ENCODE results near the gene GREB1L. TPM values are rescaled to one million over a fixed set of nuclear protein-coding genes. Genes with fewer than 3 reads are reported as not detected.
"Not testable (repeated sequence)": the region's sequence is repeated elsewhere in the genome, so short reads cannot be mapped to it uniquely, and the experiment has no call there.

The GREB1L gene
- total RNA-seq, 2 experiments from 2014 or later = not detected

DNA sequence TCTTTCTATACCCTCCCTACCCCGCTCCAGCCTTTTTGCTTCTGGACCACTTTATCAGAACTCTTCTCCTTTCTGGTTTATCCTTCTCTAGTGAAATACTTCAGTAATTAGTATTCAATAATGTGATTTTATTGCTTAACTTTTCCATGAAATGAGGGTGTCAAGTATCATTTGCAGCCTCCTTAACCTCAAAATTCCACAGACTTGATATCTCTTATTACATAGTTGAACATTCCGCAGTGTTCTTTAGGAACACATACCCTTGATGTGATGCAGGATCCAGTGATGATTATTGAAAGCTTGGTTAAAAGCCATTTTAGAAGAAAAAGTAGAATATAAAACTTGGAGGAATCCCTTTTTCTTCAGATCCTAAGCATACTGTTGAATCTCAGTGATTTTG is 94.8 kb downstream of the GREB1L start:
- H3K36me3 Mint-ChIP-seq (ENCODE audit: low read depth) = no peaks in the 10 kb centered on the region
- no peaks in the 10 kb centered on the region for H3K9me3 Mint-ChIP-seq (ENCODE audit: low read depth)
- no peak for DNase-seq
- POLR2A ChIA-PET = no interaction called here
- H3K4me3 Mint-ChIP-seq = no peak overlapping the region
- H3K27me3 Mint-ChIP-seq = peaks cover 3% of the 10 kb centered on the region
- ATAC-seq = no peak
- intact Hi-C loops (cut with DNase I, micrococcal nuclease) = loop anchor here in 1 of 2 experiments (10.0 kb wide), 1 partner anchor 108 kb away; no protein-coding TSS in a partner anchor
- no peaks in the 10 kb centered on the region for H3K4me1 Mint-ChIP-seq
- no peak overlapping the region for H3K27ac Mint-ChIP-seq
- CTCF ChIA-PET = no interaction called here

DNA sequence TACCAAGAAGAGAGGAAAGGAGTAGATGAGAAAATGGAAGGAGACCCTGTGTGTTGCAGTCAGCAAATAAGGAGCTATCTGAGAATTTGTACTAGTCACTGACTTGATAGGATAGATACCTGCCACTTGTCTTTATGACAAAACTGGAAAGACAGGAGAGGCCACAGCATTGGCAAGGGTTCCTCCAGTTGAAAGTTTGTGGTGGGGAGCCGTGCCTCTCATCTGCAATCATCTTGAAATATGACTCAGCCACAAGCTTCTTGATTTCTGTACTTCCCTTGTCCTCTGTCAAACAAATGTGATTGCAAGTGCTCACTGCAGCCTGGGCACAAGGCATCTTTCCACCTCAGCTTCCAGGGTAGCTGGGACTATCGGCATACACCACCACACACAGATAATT is 99.1 kb downstream of the GREB1L start:
- ATAC-seq (no peak), DNase-seq (no peak)
- intact Hi-C loops (cut with DNase I, micrococcal nuclease) = no loop called here
- Mint-ChIP-seq H3K4me3 (no peak overlapping the region), H3K4me1 (no peaks in the 10 kb centered on the region), H3K27ac (no peak overlapping the region), H3K27me3 (peaks cover 7% of the 10 kb centered on the region), H3K9me3 (ENCODE audit: low read depth) (peaks cover 1% of the 10 kb centered on the region), H3K36me3 (ENCODE audit: low read depth) (no peaks in the 10 kb centered on the region)
- CTCF ChIA-PET = no interaction called here
- POLR2A ChIA-PET = no interaction called here

DNA sequence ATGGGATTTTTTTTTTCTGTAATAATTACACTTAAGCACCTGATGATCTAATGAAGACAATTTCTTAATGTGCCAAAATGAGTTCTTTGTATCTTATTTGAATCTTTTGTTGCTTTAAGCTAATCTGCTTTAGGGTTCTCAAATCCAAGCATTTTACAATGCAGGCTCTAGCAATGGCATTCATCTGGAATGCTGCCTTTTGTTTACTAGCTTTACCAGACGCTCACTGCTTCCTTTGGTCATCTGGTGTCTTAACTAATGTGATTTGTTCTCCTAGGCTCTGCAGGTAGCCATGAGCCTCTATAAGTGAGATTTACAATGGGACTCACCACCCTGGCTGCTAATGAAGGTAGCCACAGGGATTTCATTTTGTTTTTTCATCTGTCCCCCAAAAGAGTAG is 100.3 kb downstream of the GREB1L start:
- no peaks in the 10 kb centered on the region for H3K4me1 Mint-ChIP-seq
- no peaks in the 10 kb centered on the region for H3K36me3 Mint-ChIP-seq (ENCODE audit: low read depth)
- no peak for DNase-seq
- no peak overlapping the region for H3K4me3 Mint-ChIP-seq
- H3K27ac Mint-ChIP-seq = no peak overlapping the region
- no peak for ATAC-seq
- ChIA-PET POLR2A (no interaction called here), CTCF (no interaction called here)
- intact Hi-C loops (cut with DNase I, micrococcal nuclease) = no loop called here
- H3K9me3 Mint-ChIP-seq (ENCODE audit: low read depth) = peaks cover 2% of the 10 kb centered on the region
- H3K27me3 Mint-ChIP-seq = peaks cover 8% of the 10 kb centered on the region

DNA sequence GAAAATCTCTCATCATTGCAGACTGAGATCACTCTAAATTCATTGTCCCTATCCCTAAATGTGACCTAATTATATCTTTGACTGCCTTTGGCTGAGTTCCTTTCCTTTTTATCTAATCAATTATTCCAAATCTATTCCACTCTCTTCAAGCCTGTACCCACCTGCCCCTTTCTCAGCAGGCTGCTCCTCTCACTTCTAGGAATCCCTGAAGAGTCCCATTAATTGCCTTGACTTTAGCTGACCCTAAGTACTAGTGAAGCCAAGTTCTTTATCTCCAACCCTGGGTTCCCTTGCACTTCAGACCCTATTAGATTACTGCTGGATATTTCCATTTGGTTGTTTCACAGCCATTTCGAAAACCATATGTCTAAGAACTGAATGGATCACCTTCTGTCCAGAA is 102.8 kb downstream of the GREB1L start:
- Mint-ChIP-seq H3K36me3 (ENCODE audit: low read depth) (no peaks in the 10 kb centered on the region), H3K4me3 (no peak overlapping the region), H3K27me3 (peaks cover 5% of the 10 kb centered on the region), H3K27ac (no peak overlapping the region), H3K9me3 (ENCODE audit: low read depth) (peaks cover 2% of the 10 kb centered on the region), H3K4me1 (no peaks in the 10 kb centered on the region)
- intact Hi-C loops (cut with DNase I, micrococcal nuclease) = no loop called here
- CTCF ChIA-PET = no interaction called here
- POLR2A ChIA-PET = no interaction called here
- ATAC-seq (no peak), DNase-seq (no peak)

DNA sequence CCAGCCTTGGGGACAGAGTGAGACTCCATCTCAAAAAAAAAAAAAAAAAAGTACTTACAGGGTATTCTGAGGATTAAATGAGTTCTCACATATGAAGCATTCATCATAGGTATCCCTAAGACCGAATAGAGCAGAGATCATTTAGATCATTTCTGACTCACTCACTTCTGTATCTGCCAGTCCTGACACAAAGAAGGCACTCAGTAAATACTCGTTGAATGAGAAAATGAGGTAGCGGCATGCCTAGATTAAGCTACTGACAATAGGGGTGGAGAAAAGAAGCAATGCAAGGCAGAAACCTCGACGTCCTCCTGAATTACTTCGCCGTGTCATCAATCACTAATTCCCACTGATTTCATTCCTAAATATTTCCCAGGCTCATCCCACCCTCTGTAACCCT is 103.8 kb downstream of the GREB1L start:
- DNase-seq (no peak), ATAC-seq (no peak)
- ChIA-PET POLR2A (no interaction called here), CTCF (interaction anchor here (1.3 kb wide), 1 partner anchor 11 kb away, joined by 3 read pairs; no protein-coding TSS in a partner anchor)
- no peak overlapping the region for H3K4me3 Mint-ChIP-seq
- peaks cover 7% of the 10 kb centered on the region for H3K27me3 Mint-ChIP-seq
- H3K4me1 Mint-ChIP-seq = no peaks in the 10 kb centered on the region
- no peak overlapping the region for H3K27ac Mint-ChIP-seq
- peaks cover 2% of the 10 kb centered on the region for H3K9me3 Mint-ChIP-seq (ENCODE audit: low read depth)
- no peaks in the 10 kb centered on the region for H3K36me3 Mint-ChIP-seq (ENCODE audit: low read depth)
- intact Hi-C loops (cut with DNase I, micrococcal nuclease) = no loop called here

DNA sequence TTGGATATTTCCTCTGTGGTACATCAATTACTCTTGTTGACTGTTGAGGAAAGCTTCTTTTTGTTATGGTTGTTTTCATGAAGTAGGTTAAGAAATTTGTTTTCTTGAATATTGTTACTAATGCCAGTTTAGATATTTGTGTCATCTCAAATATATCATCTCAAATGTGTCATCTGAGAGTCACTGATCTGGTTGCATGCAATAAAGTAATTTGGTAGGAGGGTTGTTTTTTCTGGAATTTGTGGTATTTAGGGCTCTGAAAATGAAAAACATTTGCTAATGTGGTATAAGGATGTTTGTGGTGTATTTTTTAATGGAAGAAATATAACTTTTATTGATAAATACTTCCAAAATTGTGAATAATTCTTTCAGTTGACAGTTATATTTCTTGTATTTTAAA is 117.7 kb downstream of the GREB1L start:
- no peak for DNase-seq
- intact Hi-C loops (cut with DNase I, micrococcal nuclease) = loop anchor here in 1 of 2 experiments (5.0 kb wide), 1 partner anchor 38 kb away; no protein-coding TSS in a partner anchor
- Mint-ChIP-seq H3K4me1 (no peaks in the 10 kb centered on the region), H3K27me3 (peaks cover 5% of the 10 kb centered on the region), H3K4me3 (no peak overlapping the region), H3K9me3 (ENCODE audit: low read depth) (peaks cover 1% of the 10 kb centered on the region), H3K36me3 (ENCODE audit: low read depth) (no peaks in the 10 kb centered on the region), H3K27ac (no peak overlapping the region)
- ATAC-seq = no peak
- CTCF ChIA-PET = no interaction called here
- POLR2A ChIA-PET = no interaction called here

DNA sequence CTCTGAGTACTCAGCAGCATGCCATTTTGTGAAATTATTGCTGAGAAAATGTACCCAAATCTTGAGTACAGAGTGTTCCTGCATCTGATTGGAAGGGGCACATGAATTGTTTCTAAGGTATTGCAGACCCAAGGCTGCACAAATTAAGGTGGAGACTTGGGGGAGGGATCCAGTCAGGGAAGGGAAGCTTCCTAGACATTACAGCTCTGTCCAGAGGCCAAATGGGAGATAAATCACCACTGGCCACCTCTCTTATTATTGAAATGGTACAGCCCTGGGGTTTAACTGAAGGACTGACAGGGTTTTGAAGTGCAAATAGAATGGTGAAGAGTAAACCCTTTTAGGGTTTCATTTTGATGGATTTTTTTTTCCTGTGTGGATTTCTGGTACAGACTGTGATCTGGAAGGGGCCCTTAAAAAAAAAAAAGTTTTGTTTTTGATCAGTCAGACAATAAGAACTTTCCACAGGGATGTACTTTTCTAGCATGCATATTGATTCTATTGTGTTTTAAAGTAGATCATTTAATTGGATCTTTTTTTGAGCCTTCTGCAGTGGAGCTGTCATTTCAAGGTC is 119.4 kb downstream of the GREB1L start:
- Mint-ChIP-seq H3K27ac (no peak overlapping the region), H3K4me3 (no peak overlapping the region), H3K36me3 (ENCODE audit: low read depth) (no peaks in the 10 kb centered on the region), H3K27me3 (peaks cover 5% of the 10 kb centered on the region), H3K9me3 (ENCODE audit: low read depth) (peaks cover 1% of the 10 kb centered on the region), H3K4me1 (no peaks in the 10 kb centered on the region)
- DNase-seq (no peak), ATAC-seq (no peak)
- CTCF ChIA-PET = no interaction called here
- intact Hi-C loops (cut with DNase I, micrococcal nuclease) = no loop called here
- POLR2A ChIA-PET = no interaction called here

DNA sequence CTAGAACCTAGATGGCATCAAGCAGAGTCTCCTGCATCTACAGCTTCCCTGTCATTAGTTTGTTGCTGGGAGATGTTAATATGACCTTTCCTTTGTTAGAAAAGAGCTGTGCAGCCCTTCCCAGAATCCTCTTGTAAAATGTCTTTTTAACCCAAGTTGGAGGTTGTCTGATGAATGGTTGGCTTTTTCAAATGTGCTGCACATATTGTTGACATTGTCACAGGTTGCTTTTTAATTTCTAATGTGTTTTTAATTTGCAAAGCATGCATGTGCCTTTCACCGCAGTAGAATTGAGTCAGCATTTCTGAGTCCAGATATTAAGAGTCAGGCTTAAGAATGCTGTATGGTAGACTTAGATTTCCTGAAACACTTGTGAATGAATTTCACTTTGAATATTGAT is 120.8 kb downstream of the GREB1L start:
- ChIA-PET CTCF (interaction anchor here (0.7 kb wide), 1 partner anchor 15 kb away, joined by 3 read pairs; no protein-coding TSS in a partner anchor), POLR2A (no interaction called here)
- no peaks in the 10 kb centered on the region for H3K4me1 Mint-ChIP-seq
- no peak overlapping the region for H3K4me3 Mint-ChIP-seq
- H3K27ac Mint-ChIP-seq = no peak overlapping the region
- H3K9me3 Mint-ChIP-seq (ENCODE audit: low read depth) = no peaks in the 10 kb centered on the region
- ATAC-seq (no peak), DNase-seq (no peak)
- intact Hi-C loops (cut with DNase I, micrococcal nuclease) = no loop called here
- peaks cover 5% of the 10 kb centered on the region for H3K27me3 Mint-ChIP-seq
- no peaks in the 10 kb centered on the region for H3K36me3 Mint-ChIP-seq (ENCODE audit: low read depth)

DNA sequence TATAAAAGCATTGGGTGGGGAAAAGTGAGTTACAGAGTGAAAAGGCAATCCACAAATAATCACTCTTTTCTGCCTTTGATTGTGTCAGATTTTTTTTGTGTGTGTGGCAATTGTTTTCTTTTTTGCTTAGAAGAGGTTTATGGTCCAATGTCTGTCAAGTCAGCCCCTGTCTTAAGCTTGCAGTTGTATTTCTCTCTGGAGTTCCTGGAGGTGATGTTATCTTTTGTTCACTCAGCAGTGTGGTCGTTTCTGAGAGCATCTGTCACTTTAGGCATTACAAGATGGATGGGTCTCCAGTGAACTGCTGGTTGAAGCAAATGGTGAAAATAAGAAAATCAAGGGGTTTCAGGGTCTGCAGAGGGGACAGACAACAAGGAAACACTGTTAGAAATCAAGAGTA is 121.3 kb downstream of the GREB1L start:
- no peaks in the 10 kb centered on the region for H3K9me3 Mint-ChIP-seq (ENCODE audit: low read depth)
- H3K27me3 Mint-ChIP-seq = peaks cover 5% of the 10 kb centered on the region
- ChIA-PET POLR2A (no interaction called here), CTCF (no interaction called here)
- H3K36me3 Mint-ChIP-seq (ENCODE audit: low read depth) = no peaks in the 10 kb centered on the region
- H3K4me1 Mint-ChIP-seq = no peaks in the 10 kb centered on the region
- intact Hi-C loops (cut with DNase I, micrococcal nuclease) = no loop called here
- DNase-seq (no peak), ATAC-seq (no peak)
- H3K4me3 Mint-ChIP-seq = no peak overlapping the region
- H3K27ac Mint-ChIP-seq = no peak overlapping the region

DNA sequence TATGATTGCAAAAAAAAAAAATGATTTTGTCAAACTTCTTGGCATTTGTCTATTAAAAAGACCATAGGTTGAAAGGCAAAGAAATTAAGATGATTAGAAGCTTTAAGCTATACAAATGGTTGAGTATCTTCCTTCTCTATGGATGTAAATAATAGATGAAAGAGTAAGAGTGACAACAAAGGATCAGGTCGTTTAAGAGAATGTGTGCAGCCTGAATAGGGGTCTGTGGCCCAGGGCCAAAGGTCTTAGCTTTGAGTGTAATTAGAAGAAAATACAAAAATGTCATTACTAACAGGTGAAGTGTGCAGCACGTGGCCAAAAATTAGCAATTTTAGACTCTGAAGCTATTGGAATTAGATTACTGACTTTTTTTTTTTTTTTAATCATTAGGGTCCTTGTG is 122.4 kb downstream of the GREB1L start:
- ATAC-seq = no peak
- Mint-ChIP-seq H3K9me3 (ENCODE audit: low read depth) (no peaks in the 10 kb centered on the region), H3K27ac (no peak overlapping the region), H3K36me3 (ENCODE audit: low read depth) (no peaks in the 10 kb centered on the region), H3K27me3 (peaks cover 5% of the 10 kb centered on the region), H3K4me3 (no peak overlapping the region), H3K4me1 (no peaks in the 10 kb centered on the region)
- intact Hi-C loops (cut with DNase I, micrococcal nuclease) = no loop called here
- POLR2A ChIA-PET = no interaction called here
- no peak for DNase-seq
- CTCF ChIA-PET = no interaction called here

DNA sequence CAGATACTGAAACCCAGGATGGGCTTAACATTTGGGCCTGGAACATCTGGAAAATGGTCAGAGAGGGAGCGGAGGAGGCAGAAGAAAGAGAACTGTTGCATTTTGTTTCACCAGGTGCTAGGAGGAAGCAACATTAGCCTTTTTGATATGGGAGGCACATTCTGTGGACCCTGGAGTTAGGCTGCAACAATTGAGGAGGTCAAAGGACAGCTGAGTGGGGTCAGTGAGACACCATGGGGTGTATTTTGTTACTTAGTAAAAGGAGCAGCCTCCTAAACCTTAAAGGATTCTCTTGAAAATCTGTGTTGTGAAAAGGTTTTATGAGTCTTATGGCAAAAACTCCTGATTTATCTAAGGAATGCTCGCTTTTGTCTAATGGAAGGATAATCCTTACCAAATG is 124.9 kb downstream of the GREB1L start:
- H3K36me3 Mint-ChIP-seq (ENCODE audit: low read depth) = no peaks in the 10 kb centered on the region
- no peak for ATAC-seq
- POLR2A ChIA-PET = no interaction called here
- H3K4me3 Mint-ChIP-seq = no peak overlapping the region
- H3K4me1 Mint-ChIP-seq = no peaks in the 10 kb centered on the region
- H3K27me3 Mint-ChIP-seq = no peaks in the 10 kb centered on the region
- H3K9me3 Mint-ChIP-seq (ENCODE audit: low read depth) = no peaks in the 10 kb centered on the region
- intact Hi-C loops (cut with DNase I, micrococcal nuclease) = no loop called here
- no peak overlapping the region for H3K27ac Mint-ChIP-seq
- CTCF ChIA-PET = no interaction called here
- DNase-seq = no peak

DNA sequence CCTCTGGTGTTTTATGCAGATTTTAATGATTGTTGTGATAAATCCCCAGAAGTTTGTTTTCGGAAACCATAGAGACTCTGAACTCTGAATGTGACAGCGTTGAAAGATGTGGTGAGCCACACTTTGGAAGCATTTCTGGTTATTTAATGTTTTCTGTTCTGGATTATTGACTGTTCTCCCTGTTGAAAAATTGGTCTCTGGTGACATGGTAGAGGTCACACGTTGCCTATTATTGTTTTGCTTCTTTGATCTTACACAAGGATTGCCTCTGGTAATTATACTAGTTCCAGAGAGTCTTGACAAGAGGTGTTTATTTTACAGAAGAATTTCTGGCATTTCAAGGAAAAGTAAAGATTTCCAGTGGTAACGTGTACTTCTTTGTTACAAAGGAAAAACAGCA is 127.1 kb downstream of the GREB1L start:
- POLR2A ChIA-PET = no interaction called here
- H3K27me3 Mint-ChIP-seq = no peaks in the 10 kb centered on the region
- H3K36me3 Mint-ChIP-seq (ENCODE audit: low read depth) = no peaks in the 10 kb centered on the region
- CTCF ChIA-PET = no interaction called here
- no peaks in the 10 kb centered on the region for H3K4me1 Mint-ChIP-seq
- intact Hi-C loops (cut with DNase I, micrococcal nuclease) = no loop called here
- no peak overlapping the region for H3K27ac Mint-ChIP-seq
- ATAC-seq = no peak
- no peaks in the 10 kb centered on the region for H3K9me3 Mint-ChIP-seq (ENCODE audit: low read depth)
- H3K4me3 Mint-ChIP-seq = no peak overlapping the region
- DNase-seq = no peak

DNA sequence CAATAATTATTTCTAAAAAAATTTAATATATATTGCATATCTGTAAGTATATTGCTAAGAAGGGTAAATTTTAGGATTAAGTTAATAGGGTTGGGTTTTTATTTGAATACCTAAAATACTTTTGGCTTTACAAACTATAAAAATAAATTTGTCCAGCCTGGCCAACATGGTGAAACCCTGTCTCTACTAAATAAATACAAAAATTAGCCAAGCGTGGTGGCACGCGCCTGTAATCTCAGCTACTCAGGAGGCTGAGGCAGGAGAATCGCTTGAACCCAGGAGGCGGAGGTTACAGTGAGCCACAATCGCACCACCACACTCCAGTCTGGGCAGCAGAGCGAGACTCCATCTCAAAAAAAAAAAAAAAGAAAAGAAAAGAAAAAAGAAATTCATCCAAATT is 127.6 kb downstream of the GREB1L start:
- H3K36me3 Mint-ChIP-seq (ENCODE audit: low read depth); H3K27me3 Mint-ChIP-seq; POLR2A ChIA-PET; H3K4me3 Mint-ChIP-seq; H3K4me1 Mint-ChIP-seq; intact Hi-C loops (cut with DNase I, micrococcal nuclease); DNase-seq; H3K27ac Mint-ChIP-seq; H3K9me3 Mint-ChIP-seq (ENCODE audit: low read depth); CTCF ChIA-PET; ATAC-seq: not testable (repeated sequence)
